IPS-18a (cell line): Measurements from ENCODE around the gene TIMM10.
A peak's percentile ranks its signal among the peaks of the same experiment; 100 is the strongest.

ENCODE experiments used
- H3K27ac ChIP-seq: one replicate; pipeline ENCODE4 v1.5.1; 2013; ENCODE audit warnings: low read length
- H3K27me3 ChIP-seq: one replicate; pipeline ENCODE4 v1.6.1; 2013; ENCODE audit warnings: mild to moderate bottlenecking, low read length; ENCODE audit not compliant: control insufficient read depth, insufficient read depth
- H3K36me3 ChIP-seq: one replicate; pipeline ENCODE4 v1.6.1; 2013; ENCODE audit warnings: low read depth, low read length; ENCODE audit not compliant: control insufficient read depth
- H3K4me1 ChIP-seq: one replicate; pipeline ENCODE4 v1.6.1; 2013; ENCODE audit warnings: low read depth, low read length; ENCODE audit not compliant: control insufficient read depth
- H3K4me3 ChIP-seq: one replicate; pipeline ENCODE4 v1.5.1; 2013; ENCODE audit warnings: low read length
- H3K9ac ChIP-seq: one replicate; pipeline ENCODE4 v1.6.1; 2013; ENCODE audit warnings: mild to moderate bottlenecking, low read length, moderate library complexity
- H3K9me3 ChIP-seq: one replicate; pipeline ENCODE4 v1.6.1; 2013; ENCODE audit warnings: low read depth, low read length; ENCODE audit not compliant: control insufficient read depth

Gene TIMM10

GRCh38 chr11:57487920-57488659, 42.5 kb downstream of the TIMM10 start:
- Histone ChIP-seq H3K9ac (no peak overlapping the region), H3K36me3 (peaks cover 13% of the 10 kb centered on the region), H3K4me1 (no peaks in the 10 kb centered on the region), H3K27me3 (peaks cover 12% of the 10 kb centered on the region), H3K9me3 (no peaks in the 10 kb centered on the region), H3K4me3 (no peak overlapping the region), H3K27ac (no peak overlapping the region)

GRCh38 chr11:57487021-57487778, 43.4 kb downstream of the TIMM10 start:
- Histone ChIP-seq H3K9me3 (no peaks in the 10 kb centered on the region), H3K4me3 (no peak overlapping the region), H3K4me1 (no peaks in the 10 kb centered on the region), H3K36me3 (peaks cover 13% of the 10 kb centered on the region), H3K27me3 (peaks cover 19% of the 10 kb centered on the region), H3K27ac (no peak overlapping the region), H3K9ac (no peak overlapping the region)

GRCh38 chr11:57485217-57485990, 45.1 kb downstream of the TIMM10 start:
- no peaks in the 10 kb centered on the region for H3K4me1 ChIP-seq

GRCh38 chr11:57484141-57484710, 46.3 kb downstream of the TIMM10 start:
- Histone ChIP-seq H3K27me3 (peaks cover 36% of the 10 kb centered on the region), H3K36me3 (peaks cover 7% of the 10 kb centered on the region), H3K27ac (no peak overlapping the region), H3K4me3 (no peak overlapping the region), H3K9me3 (no peaks in the 10 kb centered on the region), H3K9ac (no peak overlapping the region), H3K4me1 (peaks cover 3% of the 10 kb centered on the region)

More at GRCh38 chr11:57485217-57485990, 45.1 kb downstream of the TIMM10 start:
- H3K9ac ChIP-seq: no peak overlapping the region
- H3K27me3 ChIP-seq: peaks cover 36% of the 10 kb centered on the region
- peaks cover 7% of the 10 kb centered on the region for H3K36me3 ChIP-seq
- H3K27ac ChIP-seq: no peak overlapping the region
- no peak overlapping the region for H3K4me3 ChIP-seq
- H3K9me3 ChIP-seq: no peaks in the 10 kb centered on the region

- peaks cover 7% of the 10 kb centered on the region for H3K36me3 ChIP-seq
- H3K27me3 ChIP-seq: peaks cover 36% of the 10 kb centered on the region
- H3K4me3 ChIP-seq: peak overlapping the region; percentile 62
- no peak overlapping the region for H3K27ac ChIP-seq
- peak overlapping the region; percentile 42 for H3K9ac ChIP-seq
- peaks cover 3% of the 10 kb centered on the region for H3K4me1 ChIP-seq
- no peaks in the 10 kb centered on the region for H3K9me3 ChIP-seq
These were observed 47.0 kb downstream of the TIMM10 start for GRCh38 chr11:57483562-57483918.

GRCh38 chr11:57482782-57483561, 47.6 kb downstream of the TIMM10 start:
- Histone ChIP-seq H3K27me3 (peaks cover 41% of the 10 kb centered on the region), H3K4me3 (peak overlapping the region; percentile 62), H3K27ac (no peak overlapping the region), H3K9ac (peak overlapping the region; percentile 42), H3K4me1 (peaks cover 3% of the 10 kb centered on the region), H3K9me3 (no peaks in the 10 kb centered on the region), H3K36me3 (peaks cover 7% of the 10 kb centered on the region)

- H3K36me3 ChIP-seq: peaks cover 7% of the 10 kb centered on the region
- peak overlapping the region; percentile 42 for H3K9ac ChIP-seq
- peaks cover 49% of the 10 kb centered on the region for H3K27me3 ChIP-seq
- no peak overlapping the region for H3K27ac ChIP-seq
- no peaks in the 10 kb centered on the region for H3K9me3 ChIP-seq
- peak overlapping the region; percentile 62 for H3K4me3 ChIP-seq
- peaks cover 3% of the 10 kb centered on the region for H3K4me1 ChIP-seq
These were observed 48.4 kb downstream of the TIMM10 start for GRCh38 chr11:57481915-57482781.

GRCh38 chr11:57481315-57481714, 49.2 kb downstream of the TIMM10 start:
- Histone ChIP-seq H3K4me3 (no peak overlapping the region), H3K27ac (no peak overlapping the region), H3K36me3 (peaks cover 7% of the 10 kb centered on the region), H3K9me3 (no peaks in the 10 kb centered on the region), H3K4me1 (peaks cover 3% of the 10 kb centered on the region), H3K9ac (no peak overlapping the region), H3K27me3 (peaks cover 57% of the 10 kb centered on the region)

GRCh38 chr11:57480409-57481137, 50.0 kb downstream of the TIMM10 start:
- no peak overlapping the region for H3K27ac ChIP-seq
- H3K4me1 ChIP-seq: peaks cover 8% of the 10 kb centered on the region
- H3K36me3 ChIP-seq: peaks cover 3% of the 10 kb centered on the region
- H3K4me3 ChIP-seq: no peak overlapping the region
- peaks cover 64% of the 10 kb centered on the region for H3K27me3 ChIP-seq
- no peak overlapping the region for H3K9ac ChIP-seq
- no peaks in the 10 kb centered on the region for H3K9me3 ChIP-seq

- Histone ChIP-seq H3K27ac (no peak overlapping the region), H3K9me3 (no peaks in the 10 kb centered on the region), H3K4me1 (peaks cover 9% of the 10 kb centered on the region), H3K9ac (no peak overlapping the region), H3K27me3 (peaks cover 71% of the 10 kb centered on the region), H3K36me3 (no peaks in the 10 kb centered on the region), H3K4me3 (no peak overlapping the region)
These were observed 50.6 kb downstream of the TIMM10 start for GRCh38 chr11:57479911-57480310.
